K562 (cell line): Measurements from ENCODE around the gene CPNE6. TPM values are rescaled to one million over a fixed set of nuclear protein-coding genes. Genes with fewer than 3 reads are reported as not detected.

Source experiments
- ATAC-seq: fragments of 200-7000 bp; cut with Tn5 transposase; 3 replicates; pipeline ENCODE4 v1.9.1; 2020; ENCODE audit warnings: moderate library complexity
- BruUV-seq: library from RNA; stranded (reverse); fragments of 400-500 nt; replicated peaks from 2 replicates; lab custom pipeline; 2021; lab: Mats Ljungman, UMichigan
- CTCF ChIA-PET: fragments of 300-600 bp; formaldehyde crosslinking; extraction: SDS; loops from one replicate; lab custom pipeline; 2021; ENCODE audit warnings: low intra/inter-chr PET ratio; lab: Yijun Ruan, JAX
- POLR2A ChIA-PET: fragments of 300-600, 350-650 bp; sonication (Branson Sonifier 250); formaldehyde crosslinking; extraction: SDS; loops from one replicate; lab custom pipeline; 2021; ENCODE audit warnings: antibody characterized with exemption, inconsistent platforms; lab: Yijun Ruan, JAX
- DNase-seq, 4 experiments: peaks; one replicate each; pipeline versions ENCODE4 v3.0.0 to v3.0.0-alpha.2; 2011 to 2018; ENCODE audit warnings: low spot score in 3 of 4, mixed read lengths in 3 of 4; ENCODE audit errors: extremely low read depth in 1 of 4
- FAIRE-seq: peaks from 2 replicates; lab custom pipeline; 2011; peaks lifted over from hg19 to GRCh38; lab: Jason Lieb, UNC
- H2AFZ ChIP-seq: 2 replicates; pipeline ENCODE4 v1.6.0; 2011; ENCODE audit warnings: low read depth, low read length, control low read depth, inconsistent platforms
- H3K27ac ChIP-seq: fragments of 200-600 bp; 3 replicates; pipeline ENCODE4 v1.8.0; 2011; ENCODE audit warnings: low read depth, mild to moderate bottlenecking, control low read depth, inconsistent platforms, low read length, moderate library complexity, mixed read lengths; ENCODE audit errors: extremely low read depth
- H3K27me3 ChIP-seq, 2 experiments: fragments of 300-600 bp in 1 of 2; 2 replicates in 1 of 2; 3 replicates in 1 of 2; pipeline versions ENCODE4 v1.6.0 to v1.8.0; 2011; ENCODE audit warnings: inconsistent platforms in 2 of 2, low read length in 2 of 2, mild to moderate bottlenecking in 1 of 2, mixed read lengths in 1 of 2, moderate library complexity in 1 of 2; ENCODE audit not compliant: control insufficient read depth in 2 of 2, insufficient read depth in 2 of 2
- H3K36me3 ChIP-seq: fragments of 300-600 bp; 3 replicates; pipeline ENCODE4 v1.8.0; 2011; ENCODE audit warnings: mild to moderate bottlenecking, low read length, inconsistent platforms; ENCODE audit not compliant: control insufficient read depth, insufficient read depth
- H3K4me1 ChIP-seq, 2 experiments: fragments of 200-600 bp in 1 of 2; replicated peaks in 1 of 2; 2 replicates in 1 of 2; 3 replicates in 1 of 2; pipeline versions ENCODE4 v1.5.1 to v1.8.0; 2011; ENCODE audit warnings: inconsistent platforms in 2 of 2, low read length in 2 of 2, mild to moderate bottlenecking in 1 of 2, mixed read lengths in 1 of 2, moderate library complexity in 1 of 2; ENCODE audit not compliant: control insufficient read depth in 2 of 2, insufficient read depth in 2 of 2
- H3K4me2 ChIP-seq: 2 replicates; pipeline ENCODE4 v1.6.1; 2011; ENCODE audit warnings: low read length, control low read depth, inconsistent platforms, mixed read lengths; ENCODE audit not compliant: insufficient read depth
- H3K4me3 ChIP-seq: fragments of 200-600 bp; sonication (generic), shearing (Covaris generic); 2 replicates; pipeline ENCODE4 v1.5.1; 2016; ENCODE audit warnings: control low read depth, inconsistent platforms
- H3K79me2 ChIP-seq: fragments of 200-600 bp; 3 replicates; pipeline ENCODE4 v1.8.0; 2011; ENCODE audit warnings: low read length, inconsistent platforms; ENCODE audit not compliant: control insufficient read depth, insufficient read depth
- H3K9ac ChIP-seq, 2 experiments: 2 replicates each; pipeline versions ENCODE4 v1.6.0 to v1.6.1; 2011; ENCODE audit warnings: low read depth in 2 of 2, low read length in 2 of 2, control low read depth in 1 of 2, inconsistent platforms in 1 of 2, mild to moderate bottlenecking in 1 of 2, mixed read lengths in 1 of 2; ENCODE audit not compliant: insufficient read depth in 1 of 2
- H3K9me1 ChIP-seq: one replicate; pipeline ENCODE4 v1.6.0; 2011; ENCODE audit warnings: inconsistent platforms, mild to moderate bottlenecking, low read length, moderate library complexity; ENCODE audit not compliant: control insufficient read depth, insufficient read depth
- H3K9me3 ChIP-seq: replicated peaks from 2 replicates; pipeline ENCODE4 v1.5.1; 2011; ENCODE audit warnings: low read depth, low read length, inconsistent platforms; ENCODE audit not compliant: control insufficient read depth, insufficient read depth
- H4K20me1 ChIP-seq: replicated peaks from 2 replicates; pipeline ENCODE4 v1.6.1; 2011; ENCODE audit warnings: low read length, inconsistent platforms, mixed read lengths; ENCODE audit not compliant: control insufficient read depth, insufficient read depth
- CBX1 ChIP-seq: sonication (generic); IDR thresholded peaks from 2 replicates; pipeline ENCODE4 v1.6.1; 2016; ENCODE audit warnings: antibody characterized with exemption, low read depth, mild to moderate bottlenecking
- CTCF ChIP-seq, 3 experiments: IDR thresholded peaks in 2 of 3; conservative IDR thresholded peaks in 1 of 3; 2 replicates each; pipeline ENCODE4 v1.5.1; 2011 to 2012; ENCODE audit warnings: low read length in 3 of 3, mild to moderate bottlenecking in 3 of 3, control low read depth in 2 of 3, improper control_type of control experiment in 1 of 3, inconsistent platforms in 1 of 3, low read depth in 1 of 3, mixed read lengths in 1 of 3, moderate library complexity in 1 of 3; ENCODE audit not compliant: insufficient read depth in 2 of 3
- ELF1 ChIP-seq: fragments of 200-800 bp; sonication (Bioruptor generic); IDR thresholded peaks from 2 replicates; pipeline ENCODE4 v1.6.1; 2016; ENCODE audit warnings: missing genetic modification characterization, missing compliant biosample characterization
- NFIC ChIP-seq: fragments of 450-650 bp; IDR thresholded peaks from 2 replicates; pipeline ENCODE4 v1.6.1; 2017; ENCODE audit warnings: mild to moderate bottlenecking, inconsistent platforms
- RBM25 ChIP-seq: fragments of 200-400 bp; formaldehyde crosslinking; IDR thresholded peaks from 2 replicates; pipeline ENCODE4 v1.6.1; 2018; ENCODE audit warnings: low read length, low read depth, moderate library complexity; ENCODE audit not compliant: severe bottlenecking
- XRCC3 ChIP-seq: fragments of 450-650 bp; IDR thresholded peaks from 2 replicates; pipeline ENCODE4 v1.6.1; 2017; ENCODE audit warnings: mild to moderate bottlenecking, moderate library complexity
- YBX1 ChIP-seq: fragments of 450-650 bp; IDR thresholded peaks from 2 replicates; pipeline ENCODE4 v1.7.1; 2016; ENCODE audit warnings: mild to moderate bottlenecking
- ZNF165 ChIP-seq: fragments of 250-450 bp; sonication (Bioruptor Pico); IDR thresholded peaks from 2 replicates; pipeline ENCODE4 v1.4.0; 2020; ENCODE audit warnings: borderline replicate concordance
- ZNF316 ChIP-seq: fragments of 450-650 bp; IDR thresholded peaks from 2 replicates; pipeline ENCODE4 v1.6.1; 2016
- WGBS: fragments of 100-300 bp; shearing (Covaris generic); methylation state at CpG from one replicate; pipeline ENCODE4 v1.1.6; 2016; ENCODE audit warnings: low coverage, mixed read lengths; ENCODE audit not compliant: insufficient coverage; ENCODE audit errors: missing lambda C conversion rate; 5-methylcytosine and 5-hydroxymethylcytosine counted together
- in situ Hi-C: fragments of 300-500 bp; cut with MboI; formaldehyde crosslinking; loops from 4 replicates; pipeline ENCODE4 v1.15.0; 2018; ENCODE audit warnings: inconsistent platforms, mixed read lengths
- intact Hi-C: fragments of 100-400 bp; cut with micrococcal nuclease; formaldehyde crosslinking; loops from 2 replicates; pipeline ENCODE4 v1.14.2; 2022
- polyA plus RNA-seq, 8 experiments: library from polyadenylated mRNA; depleted of rRNA in 4 of 8; stranded (reverse) in 5 of 8; unstranded in 3 of 8; fragments of >200 nt; fragmentation: Nextera tagmentation in 2 of 8; fragmentation: Illumina TruSeq in 1 of 8; extraction: Ambion mirVana in 2 of 8; extraction: Trizol in 1 of 8; gene quantifications; 2 replicates each; pipeline versions ENCODE4 v1.2.1 to v1.2.3, GENCODE V29; 2011 to 2014; ENCODE audit warnings: inconsistent platforms in 1 of 8, missing spikeins in 1 of 8
- total RNA-seq, 7 experiments: library from RNA; depleted of rRNA in 6 of 7; stranded (reverse); fragments of >200 nt in 6 of 7; fragmentation: Illumina TruSeq in 2 of 7; extraction: Trizol in 2 of 7; gene quantifications; 2 replicates each; pipeline versions ENCODE4 v1.2.1 to v1.2.3, GENCODE V29; 2011 to 2021; ENCODE audit warnings: low replicate concordance in 1 of 7
- TF ChIP-seq, protein P1 (sequence below): fragments of 450-650 bp; formaldehyde crosslinking; IDR thresholded peaks from 2 replicates; pipeline ENCODE4 v1.4.0; 2020; ENCODE audit warnings: mild to moderate bottlenecking
- TF ChIP-seq, protein P2 (sequence below): fragments of 450-650 bp; formaldehyde crosslinking; IDR thresholded peaks from 2 replicates; pipeline ENCODE4 v1.4.0; 2020; ENCODE audit warnings: mild to moderate bottlenecking, mixed read lengths
- TF ChIP-seq, protein P3 (sequence below), 2 experiments: fragments of 150-350 bp in 1 of 2; IDR thresholded peaks; 2 replicates each; pipeline ENCODE4 v1.6.1; 2012 to 2016; ENCODE audit warnings: low read depth in 2 of 2, low read length in 2 of 2, mild to moderate bottlenecking in 1 of 2, moderate library complexity in 1 of 2

Gene CPNE6
- total and polyA plus RNA-seq, 9 of the 15 experiments (the other 6 are each of a cell fraction or from before 2014, with no cell fraction given), result not detected

DNA sequence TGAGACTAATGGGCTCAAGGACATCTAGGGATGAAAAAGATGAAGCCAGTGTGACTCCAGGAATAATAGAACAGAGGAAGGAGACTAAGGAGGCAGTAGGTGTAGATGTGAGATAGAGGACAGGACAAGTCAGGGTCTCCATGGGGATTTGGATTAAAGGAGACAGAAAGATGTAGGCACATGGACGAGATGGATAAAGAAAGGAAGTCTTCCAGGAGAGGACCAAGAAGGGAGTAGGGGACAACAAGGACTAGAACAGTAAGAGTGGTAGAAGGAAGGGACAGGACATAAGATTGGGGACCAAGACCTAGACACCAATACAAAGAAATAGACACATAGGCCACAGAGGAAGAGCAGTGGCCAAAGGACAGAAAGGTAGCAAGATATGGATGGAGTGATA lies 15.6 kb downstream of the CPNE6 start:
- intact Hi-C loops (no loop called here), in situ Hi-C loops (loop anchor here (5.0 kb wide), 1 partner anchor 75 kb away; no protein-coding TSS in a partner anchor)
- Histone ChIP-seq H3K27ac (no peak overlapping the region), H3K79me2 (no peaks in the 10 kb centered on the region), H3K4me2 (no peak overlapping the region), H3K9ac (no peak overlapping the region; a peak in 1 of 4 replicates), H3K36me3 (no peaks in the 10 kb centered on the region), H3K4me3 (no peak overlapping the region), H3K9me3 (no peaks in the 10 kb centered on the region), H3K4me1 (peaks cover 5 to 8% of the 10 kb centered on the region in 2 experiments), H3K9me1 (no peaks in the 10 kb centered on the region), H4K20me1 (no peaks in the 10 kb centered on the region)
- WGBS, result 14% methylated on average over 1 of the region's 1 CpG
- no peak for ATAC-seq
- CTCF ChIA-PET, result no interaction called here
- BruUV-seq, result no TSS peak
- no peak for TF ChIP-seq ZNF316
- TF ChIP-seq NFIC, result no peak
- TF ChIP-seq ELF1 (tag), result no peak
- no peak for TF ChIP-seq CBX1
- no peak for TF ChIP-seq YBX1
- TF ChIP-seq, protein P1, sequence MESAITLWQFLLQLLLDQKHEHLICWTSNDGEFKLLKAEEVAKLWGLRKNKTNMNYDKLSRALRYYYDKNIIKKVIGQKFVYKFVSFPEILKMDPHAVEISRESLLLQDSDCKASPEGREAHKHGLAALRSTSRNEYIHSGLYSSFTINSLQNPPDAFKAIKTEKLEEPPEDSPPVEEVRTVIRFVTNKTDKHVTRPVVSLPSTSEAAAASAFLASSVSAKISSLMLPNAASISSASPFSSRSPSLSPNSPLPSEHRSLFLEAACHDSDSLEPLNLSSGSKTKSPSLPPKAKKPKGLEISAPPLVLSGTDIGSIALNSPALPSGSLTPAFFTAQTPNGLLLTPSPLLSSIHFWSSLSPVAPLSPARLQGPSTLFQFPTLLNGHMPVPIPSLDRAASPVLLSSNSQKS (CRISPR knock-in tag), result no peak
- TF ChIP-seq, protein P2, sequence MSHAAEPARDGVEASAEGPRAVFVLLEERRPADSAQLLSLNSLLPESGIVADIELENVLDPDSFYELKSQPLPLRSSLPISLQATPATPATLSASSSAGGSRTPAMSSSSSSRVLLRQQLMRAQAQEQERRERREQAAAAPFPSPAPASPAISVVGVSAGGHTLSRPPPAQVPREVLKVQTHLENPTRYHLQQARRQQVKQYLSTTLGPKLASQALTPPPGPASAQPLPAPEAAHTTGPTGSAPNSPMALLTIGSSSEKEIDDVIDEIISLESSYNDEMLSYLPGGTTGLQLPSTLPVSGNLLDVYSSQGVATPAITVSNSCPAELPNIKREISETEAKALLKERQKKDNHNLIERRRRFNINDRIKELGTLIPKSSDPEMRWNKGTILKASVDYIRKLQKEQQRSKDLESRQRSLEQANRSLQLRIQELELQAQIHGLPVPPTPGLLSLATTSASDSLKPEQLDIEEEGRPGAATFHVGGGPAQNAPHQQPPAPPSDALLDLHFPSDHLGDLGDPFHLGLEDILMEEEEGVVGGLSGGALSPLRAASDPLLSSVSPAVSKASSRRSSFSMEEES (CRISPR knock-in tag), result no peak
- TF ChIP-seq CTCF (IDR thresholded peaks at IDR 0.05 in 2 of 3, conservative IDR thresholded peaks at IDR 0.05 in 1 of 3; ENCODE audit: insufficient read depth in 2 of 3, low read depth in 1 of 3, low read length in 3 of 3), result no peak
- no peak for TF ChIP-seq XRCC3
- TF ChIP-seq RBM25, result no peak
- no peak for TF ChIP-seq ZNF165 (CRISPR knock-in tag)
- TF ChIP-seq, protein P3, sequence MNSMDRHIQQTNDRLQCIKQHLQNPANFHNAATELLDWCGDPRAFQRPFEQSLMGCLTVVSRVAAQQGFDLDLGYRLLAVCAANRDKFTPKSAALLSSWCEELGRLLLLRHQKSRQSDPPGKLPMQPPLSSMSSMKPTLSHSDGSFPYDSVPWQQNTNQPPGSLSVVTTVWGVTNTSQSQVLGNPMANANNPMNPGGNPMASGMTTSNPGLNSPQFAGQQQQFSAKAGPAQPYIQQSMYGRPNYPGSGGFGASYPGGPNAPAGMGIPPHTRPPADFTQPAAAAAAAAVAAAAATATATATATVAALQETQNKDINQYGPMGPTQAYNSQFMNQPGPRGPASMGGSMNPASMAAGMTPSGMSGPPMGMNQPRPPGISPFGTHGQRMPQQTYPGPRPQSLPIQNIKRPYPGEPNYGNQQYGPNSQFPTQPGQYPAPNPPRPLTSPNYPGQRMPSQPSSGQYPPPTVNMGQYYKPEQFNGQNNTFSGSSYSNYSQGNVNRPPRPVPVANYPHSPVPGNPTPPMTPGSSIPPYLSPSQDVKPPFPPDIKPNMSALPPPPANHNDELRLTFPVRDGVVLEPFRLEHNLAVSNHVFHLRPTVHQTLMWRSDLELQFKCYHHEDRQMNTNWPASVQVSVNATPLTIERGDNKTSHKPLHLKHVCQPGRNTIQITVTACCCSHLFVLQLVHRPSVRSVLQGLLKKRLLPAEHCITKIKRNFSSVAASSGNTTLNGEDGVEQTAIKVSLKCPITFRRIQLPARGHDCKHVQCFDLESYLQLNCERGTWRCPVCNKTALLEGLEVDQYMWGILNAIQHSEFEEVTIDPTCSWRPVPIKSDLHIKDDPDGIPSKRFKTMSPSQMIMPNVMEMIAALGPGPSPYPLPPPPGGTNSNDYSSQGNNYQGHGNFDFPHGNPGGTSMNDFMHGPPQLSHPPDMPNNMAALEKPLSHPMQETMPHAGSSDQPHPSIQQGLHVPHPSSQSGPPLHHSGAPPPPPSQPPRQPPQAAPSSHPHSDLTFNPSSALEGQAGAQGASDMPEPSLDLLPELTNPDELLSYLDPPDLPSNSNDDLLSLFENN (IDR thresholded peaks at IDR 0.05; ENCODE audit: low read depth in 2 of 2, low read length in 2 of 2), result no peak
- TF ChIP-seq, all 486 proteins: peak for 0
- no peak for FAIRE-seq
- H2AFZ ChIP-seq, result no peak overlapping the region
- H3K27me3 ChIP-seq, result no peaks in the 10 kb centered on the region
- DNase-seq, result no peak
- POLR2A ChIA-PET, result no interaction called here
